Measurements from ENCODE around the gene CTU2.
A peak's percentile ranks its signal among the peaks of the same experiment; 100 is the strongest.

CTU2 gene

DNA sequence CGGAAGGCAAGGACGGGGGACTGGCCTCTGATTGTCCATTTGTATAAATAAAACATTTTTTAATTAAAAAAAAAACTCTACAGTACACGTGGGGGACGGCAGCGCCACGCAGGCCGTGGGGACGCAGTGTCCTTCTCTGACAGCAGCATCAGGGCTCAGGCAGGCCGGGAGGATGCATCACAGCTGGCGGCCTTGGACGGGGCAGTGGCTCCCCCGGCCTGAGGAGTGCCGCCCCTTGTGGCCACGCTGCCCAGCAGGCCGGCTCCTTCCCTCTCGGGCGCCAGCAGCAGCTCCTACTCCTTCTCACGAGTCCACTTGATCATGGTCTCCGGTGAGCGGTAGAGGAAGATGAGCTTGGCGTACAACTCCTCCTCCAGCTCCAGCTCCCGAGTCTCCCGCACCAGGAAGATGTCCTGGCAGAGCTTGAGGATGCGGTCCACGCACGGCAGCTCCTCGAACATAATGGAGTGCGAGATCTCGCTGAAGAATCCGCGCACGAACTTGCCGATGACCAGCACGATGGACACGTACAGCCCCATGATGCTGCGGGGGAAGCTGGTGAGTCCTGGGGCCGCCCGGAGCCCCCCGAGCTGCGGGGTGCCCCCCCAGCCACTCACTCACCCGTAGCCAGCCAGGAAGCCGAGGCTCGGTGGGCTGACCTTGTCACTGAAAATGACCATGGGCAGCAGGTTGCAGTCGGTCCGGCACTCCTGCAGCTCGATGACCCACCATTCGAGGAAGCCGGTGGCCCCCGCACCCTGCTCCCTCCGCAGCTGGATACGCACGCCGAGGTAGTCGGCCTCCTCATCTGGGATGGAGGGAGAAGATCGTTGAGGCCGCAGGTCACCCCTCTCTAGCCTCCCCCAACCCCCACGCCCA, 9.2 kb downstream of the CTU2 start:
- no peak for DNase-seq

- no peak for DNase-seq
Measured at GRCh38 chr16:88716201-88716600, 9.9 kb downstream of the CTU2 start.

- DNase-seq: no peak
Measured at GRCh38 chr16:88716601-88717001, 10.3 kb downstream of the CTU2 start.

DNA sequence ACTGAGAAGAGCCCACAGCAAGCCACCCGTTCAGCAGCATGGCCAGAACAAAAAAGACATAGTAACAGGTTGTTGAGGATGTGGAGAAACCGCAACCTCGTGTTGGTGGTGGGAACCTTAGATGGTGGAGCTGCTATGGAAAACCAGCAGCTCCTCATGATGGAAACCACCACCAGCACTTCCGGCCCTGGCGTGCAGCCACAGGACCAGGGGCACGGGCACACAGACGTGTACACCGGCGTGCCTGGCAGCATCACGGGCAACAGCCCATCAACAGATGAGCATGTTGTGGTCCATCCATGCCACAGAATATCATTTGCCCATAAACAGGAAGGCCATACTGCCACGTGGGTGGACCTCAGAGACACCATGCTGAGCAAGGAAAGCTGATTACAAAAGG, 11.9 kb downstream of the CTU2 start:
- DNase-seq: no peak

DNA sequence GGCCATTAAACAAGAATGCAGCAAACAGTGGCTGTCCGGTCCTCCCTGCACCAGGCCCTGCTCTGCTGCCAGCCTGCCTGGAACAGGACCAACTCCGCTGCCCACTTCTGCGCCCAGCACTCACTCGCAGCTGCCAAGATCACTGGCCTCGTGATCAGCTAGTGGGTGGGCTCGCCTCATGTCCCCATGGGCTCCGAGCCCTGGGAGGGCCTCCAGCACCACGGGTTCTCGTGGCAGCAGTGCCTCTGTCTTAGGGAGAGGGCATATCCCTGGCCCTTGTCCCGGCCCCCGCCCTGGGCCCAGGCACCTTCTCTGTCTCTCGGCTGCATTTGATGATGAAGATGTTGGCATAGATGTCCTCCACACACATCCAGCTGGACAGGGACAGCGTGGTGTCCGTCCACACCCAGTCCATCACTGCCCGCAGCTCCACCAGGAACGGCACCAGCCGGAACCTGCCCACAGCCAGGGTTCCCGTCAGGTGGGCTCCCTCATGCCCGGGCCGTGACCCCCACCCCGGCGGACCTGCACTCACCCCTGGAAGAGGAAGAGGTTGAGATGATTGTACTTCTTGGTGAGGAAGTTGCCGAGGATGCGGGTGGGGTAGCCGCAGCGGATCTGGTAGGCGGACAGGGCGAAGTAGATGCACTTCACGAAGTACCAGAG, 13.1 kb downstream of the CTU2 start:
- no peak for DNase-seq

DNA sequence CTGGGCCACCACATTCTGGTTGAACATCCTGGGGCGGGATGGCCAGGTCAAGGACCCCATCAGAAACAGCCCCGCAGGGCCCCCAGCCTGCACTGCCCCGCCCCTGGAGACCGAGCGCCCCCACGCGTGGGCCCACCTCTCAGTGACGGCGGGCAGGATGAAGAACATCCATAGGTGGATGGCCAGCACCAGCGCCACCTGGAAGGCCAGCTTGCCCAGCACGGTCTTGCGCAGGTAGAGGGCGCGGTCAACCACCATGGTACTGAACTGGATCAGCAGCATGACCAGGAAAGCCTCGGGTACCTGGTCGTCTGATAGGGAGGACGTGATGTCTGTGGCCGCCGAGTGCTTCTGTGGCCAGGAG, 13.6 kb downstream of the CTU2 start:
- DNase-seq: no peak

GRCh38 chr16:88720396-88720970, 14.2 kb downstream of the CTU2 start:
- DNase-seq: no peak

DNA sequence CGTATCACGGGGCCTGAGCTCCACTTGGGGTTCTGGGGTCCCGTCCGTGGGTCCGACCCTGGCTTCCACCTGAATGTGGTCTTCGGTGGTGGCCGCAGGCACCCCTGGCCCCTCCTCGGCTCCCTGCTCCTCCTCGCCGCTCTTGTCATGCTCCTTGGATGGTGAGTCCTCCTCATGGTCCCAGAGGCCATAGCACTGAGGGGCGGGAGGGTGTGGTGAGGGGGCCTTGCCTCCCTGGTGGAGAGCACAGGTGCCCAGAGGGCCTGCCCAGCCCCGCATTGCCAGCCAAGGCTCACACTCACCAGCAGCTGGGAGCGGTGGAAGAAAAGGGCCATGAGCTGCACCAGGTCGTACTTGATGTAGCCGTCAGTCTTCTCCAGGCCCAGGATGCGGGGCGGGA, 14.9 kb downstream of the CTU2 start:
- no peak for DNase-seq

- DNase-seq: no peak
Measured at GRCh38 chr16:88721815-88722755, 15.8 kb downstream of the CTU2 start.

DNA sequence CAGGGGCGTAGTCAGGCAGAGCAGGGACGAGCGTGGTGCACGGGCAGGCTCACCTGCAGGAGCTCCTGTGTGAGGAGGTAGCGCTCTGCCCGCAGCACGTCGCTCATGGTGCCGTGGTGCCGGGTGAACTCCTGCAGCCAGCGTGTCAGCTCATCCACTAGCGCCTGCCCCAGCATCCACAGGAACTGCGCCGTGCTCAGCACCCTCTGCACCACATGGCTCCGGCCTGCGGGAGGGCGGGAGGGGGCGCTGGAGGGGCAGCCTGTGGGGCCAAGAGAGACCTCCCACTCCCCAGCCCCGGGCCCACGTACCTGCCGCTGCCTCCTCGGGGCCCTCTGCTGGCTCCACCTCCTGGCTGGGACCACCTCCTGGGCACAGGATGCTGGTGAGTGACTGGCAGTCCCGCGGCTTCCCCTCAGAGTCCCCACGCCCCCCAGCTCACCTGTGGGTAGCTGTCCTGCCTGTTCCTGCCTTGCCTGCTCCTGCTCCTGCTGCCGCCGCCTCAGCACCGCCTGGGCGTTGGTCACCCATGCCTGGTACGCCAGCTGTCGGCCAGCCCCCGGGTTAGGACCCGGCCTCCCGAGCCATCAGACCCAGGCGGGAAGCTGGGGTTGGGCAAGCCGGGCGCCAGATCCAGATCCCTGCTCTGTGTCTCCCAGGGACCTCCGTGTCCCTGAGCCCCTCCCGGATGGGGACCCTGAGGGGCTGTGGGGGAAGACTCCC, 16.6 kb downstream of the CTU2 start:
- no peak for DNase-seq

- no peak for DNase-seq
Measured at GRCh38 chr16:88723507-88723887, 17.2 kb downstream of the CTU2 start.

- no peak for DNase-seq
Measured at GRCh38 chr16:88723911-88724310, 17.6 kb downstream of the CTU2 start.

DNA sequence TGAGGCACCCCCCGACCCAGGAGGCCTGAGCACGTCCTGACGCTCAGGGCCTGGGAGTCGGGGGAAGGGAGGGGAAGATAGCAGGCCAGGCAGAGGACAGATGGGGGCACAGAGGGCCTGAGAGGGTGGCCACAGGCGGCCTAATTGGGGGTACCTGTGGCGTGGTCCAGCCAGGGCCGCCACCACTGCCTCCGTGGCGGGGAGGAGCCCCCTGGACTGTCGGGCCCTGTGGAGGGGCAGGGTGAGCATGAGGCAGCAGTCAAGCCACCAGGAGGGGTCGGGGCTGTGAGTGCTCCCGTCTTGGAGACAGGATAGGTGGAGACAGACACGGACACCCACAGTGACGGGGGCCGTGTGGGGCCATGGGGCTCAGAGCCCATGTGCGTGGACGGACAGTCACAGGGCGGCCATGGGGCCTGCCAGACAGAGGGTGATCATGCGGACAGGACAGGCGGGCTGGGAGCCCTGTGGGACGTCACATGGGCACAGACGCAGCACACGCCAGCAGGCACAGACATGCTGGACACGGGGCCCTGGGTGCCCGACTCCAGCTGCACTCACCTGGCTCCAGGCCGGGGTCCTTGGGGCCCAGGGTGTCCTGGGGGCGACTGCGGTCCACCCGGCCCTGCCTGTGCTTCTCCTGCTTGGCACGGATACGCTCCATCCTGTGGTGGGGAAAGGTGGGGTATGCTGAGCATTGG, 18.7 kb downstream of the CTU2 start:
- DNase-seq: no peak

DNA sequence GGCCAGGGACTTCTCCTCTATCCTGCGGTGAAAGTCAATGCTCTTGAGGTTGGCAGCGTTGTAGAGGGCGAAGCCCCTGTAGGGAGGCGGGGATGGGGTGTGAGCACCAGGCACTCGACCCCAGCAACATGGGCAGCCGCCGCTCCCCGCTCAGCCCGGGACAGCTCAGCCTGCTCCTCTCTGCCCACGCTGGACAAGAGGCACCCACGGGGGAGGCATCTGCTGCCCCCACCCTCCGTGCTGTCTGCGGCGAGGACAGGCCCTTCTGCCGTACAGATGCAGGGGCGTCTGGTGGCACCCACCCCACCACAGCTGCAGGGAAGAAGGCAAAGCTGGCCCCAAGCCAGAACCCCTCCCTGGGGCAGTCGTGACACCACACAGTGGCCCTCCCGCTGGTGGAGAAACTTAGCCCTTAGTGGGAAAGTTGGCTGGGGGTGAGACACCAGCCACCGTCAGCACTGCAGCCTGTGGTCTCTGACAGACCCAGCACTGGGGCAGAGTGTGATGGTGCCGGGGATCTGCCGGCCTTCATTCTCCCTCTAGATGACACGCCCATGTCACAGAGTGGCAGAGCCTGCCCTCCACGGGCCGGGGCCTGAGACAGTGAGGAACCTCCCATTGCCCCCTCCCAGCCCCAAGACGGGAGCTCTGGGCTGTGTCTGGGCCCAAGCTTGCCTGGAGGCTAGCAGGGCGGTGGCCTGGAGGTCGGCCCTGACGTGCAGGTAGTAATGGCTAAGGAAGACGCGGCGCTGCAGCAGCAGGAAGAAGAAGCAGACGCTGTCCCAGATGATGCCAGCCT, 19.5 kb downstream of the CTU2 start:
- DNase-seq: no peak

- DNase-seq: no peak
Measured at GRCh38 chr16:88726408-88726749, 20.1 kb downstream of the CTU2 start.

DNA sequence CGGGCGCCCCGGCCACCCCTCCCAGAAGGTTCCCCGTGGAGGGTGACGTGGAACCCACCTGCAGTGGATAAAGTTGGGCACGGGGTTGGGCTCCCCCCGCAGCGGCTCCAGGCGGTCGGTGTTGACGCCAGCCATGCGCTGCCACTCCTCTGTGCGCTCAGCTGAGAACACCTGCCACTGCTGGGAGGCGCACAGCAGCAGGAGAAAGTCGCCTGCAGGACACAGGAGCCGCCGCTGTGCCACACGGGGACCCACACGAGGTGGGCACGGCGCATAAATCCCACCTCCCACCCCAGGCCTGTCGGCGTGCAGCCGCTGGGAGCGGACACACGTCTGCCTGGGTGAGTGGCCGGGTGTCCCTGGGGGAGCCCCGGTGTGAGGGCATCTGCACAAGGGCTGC, 20.7 kb downstream of the CTU2 start:
- no peak for DNase-seq

DNA sequence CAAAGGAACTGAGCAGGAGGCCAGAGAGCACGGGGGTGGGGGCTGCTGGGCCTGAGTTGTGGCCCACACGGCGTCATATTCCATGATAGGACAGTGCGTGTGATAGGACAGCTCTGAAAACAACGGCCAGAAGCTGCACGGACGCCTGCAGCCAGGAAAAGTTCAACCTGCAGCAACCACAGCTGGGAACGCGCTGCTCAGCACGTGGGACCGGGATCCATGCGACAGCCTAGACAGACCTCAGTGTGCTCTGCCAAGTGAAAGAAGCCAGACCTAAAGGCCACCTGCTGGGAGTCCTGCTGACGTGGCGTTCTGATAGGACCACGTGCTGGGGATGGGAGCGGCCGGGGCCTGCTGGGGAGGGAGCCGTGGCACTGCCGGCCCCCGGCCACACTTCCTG, 21.6 kb downstream of the CTU2 start:
- peak; percentile 78 for DNase-seq

- no peak for DNase-seq
Measured at GRCh38 chr16:88730632-88731607, 24.6 kb downstream of the CTU2 start.

DNA sequence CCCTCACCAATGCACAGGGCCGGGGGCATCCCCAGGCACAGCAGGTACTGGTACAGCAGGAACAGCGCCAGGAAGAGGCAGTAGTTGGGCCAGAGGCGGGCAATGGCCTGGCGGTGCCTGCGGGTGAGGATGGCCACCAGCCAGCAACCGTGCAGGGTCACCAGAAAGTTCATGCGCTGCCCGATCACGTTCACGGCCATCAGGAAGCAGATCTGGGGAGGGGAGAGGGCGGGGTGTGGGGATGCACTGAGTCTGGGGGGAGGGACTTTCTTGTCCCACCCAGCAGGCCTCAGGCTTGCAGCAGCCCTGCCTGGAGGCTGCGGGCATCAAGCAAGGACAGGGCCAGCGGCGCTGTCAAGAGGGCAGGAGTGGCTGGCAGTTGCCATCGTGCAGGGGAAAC, 25.4 kb downstream of the CTU2 start:
- DNase-seq: no peak

Data from COR-L47 (cell line).